ENCODE measurements around the gene DBNDD1. TPM values are rescaled to one million over a fixed set of nuclear protein-coding genes. Genes with fewer than 3 reads are reported as not detected.

DBNDD1 gene
- total RNA-seq, 1 experiment from 2014 or later = 32.4 TPM

- POLR2A ChIA-PET (ENCODE audit: unreplicated experiment) = interaction anchor here (0.6 kb wide), 2 partner anchors 29 to 51 kb away, joined by 5 to 22 read pairs; no protein-coding TSS in a partner anchor
- Histone ChIP-seq H3K4me3 (peak overlapping the region; percentile 98), H2AFZ (peak overlapping the region; percentile 94), H3K79me2 (ENCODE audit: low read depth) (peaks cover 65% of the 10 kb centered on the region), H3K4me1 (replicated peaks; ENCODE audit: insufficient read depth) (peaks cover 22% of the 10 kb centered on the region), H3K9me3 (ENCODE audit: insufficient read depth, low read depth) (no peaks in the 10 kb centered on the region), H3K4me2 (peak overlapping the region; percentile 88), H3K27ac (peak overlapping the region; percentile 74), H3K9me2 (ENCODE audit: insufficient read depth) (no peaks in the 10 kb centered on the region), H3F3A (ENCODE audit: insufficient read depth, low read depth) (peaks cover 11% of the 10 kb centered on the region; the same call in 1 of the 2 replicates), H4K20me1 (ENCODE audit: insufficient read depth) (peaks cover 4% of the 10 kb centered on the region; the same call in 1 of the 2 replicates), H3K27me3 (ENCODE audit: insufficient read depth, low read depth) (no peaks in the 10 kb centered on the region), H3K36me3 (ENCODE audit: low read depth) (no peaks in the 10 kb centered on the region)
- peak; percentile 75 to 94 for DNase-seq
- TF ChIP-seq EZH2 (IDR thresholded peaks at IDR 0.05; ENCODE audit: low read depth) (no peak), CTCF (conservative IDR thresholded peaks at IDR 0.05) (no peak)
- BruUV-seq (replicated peaks) = no TSS peak
- CTCF ChIA-PET = interaction anchor here (0.8 kb wide), 1 partner anchor 50 kb away, joined by 3 read pairs; no protein-coding TSS in a partner anchor
- intact Hi-C loops (cut with micrococcal nuclease; ENCODE audit: unreplicated experiment) = loop anchor here (2.0 kb wide), 1 partner anchor 48 kb away; no protein-coding TSS in a partner anchor
These were observed 46.7 kb downstream of the DBNDD1 start for GRCh38 chr16:89972244-89973234.

- DNase-seq = no peak
These were observed 47.6 kb downstream of the DBNDD1 start for GRCh38 chr16:89971495-89972243.

More at GRCh38 chr16:89971495-89972243, 47.6 kb downstream of the DBNDD1 start:
- peak overlapping the region; percentile 88 for H3K4me2 ChIP-seq
- H3K27me3 ChIP-seq (ENCODE audit: insufficient read depth, low read depth) = no peaks in the 10 kb centered on the region
- TSS peak; percentile 66 for BruUV-seq (replicated peaks)
- ChIA-PET POLR2A (ENCODE audit: unreplicated experiment) (interaction anchor here (0.6 kb wide), 1 partner anchor 30 kb away, joined by 22 read pairs; no protein-coding TSS in a partner anchor), CTCF (no interaction called here)
- H3K4me3 ChIP-seq = peak overlapping the region; percentile 98
- H3K9me2 ChIP-seq (ENCODE audit: insufficient read depth) = no peaks in the 10 kb centered on the region
- peak overlapping the region; percentile 94 for H2AFZ ChIP-seq
- peaks cover 22% of the 10 kb centered on the region for H3K4me1 ChIP-seq (replicated peaks; ENCODE audit: insufficient read depth)
- peaks cover under 1% of the 10 kb centered on the region; the same call in 1 of the 2 replicates for H4K20me1 ChIP-seq (ENCODE audit: insufficient read depth)
- no peaks in the 10 kb centered on the region for H3K9me3 ChIP-seq (ENCODE audit: insufficient read depth, low read depth)
- H3F3A ChIP-seq (ENCODE audit: insufficient read depth, low read depth) = peaks cover 11% of the 10 kb centered on the region; the same call in 1 of the 2 replicates
- peaks cover 59% of the 10 kb centered on the region for H3K79me2 ChIP-seq (ENCODE audit: low read depth)
- TF ChIP-seq EZH2 (IDR thresholded peaks at IDR 0.05; ENCODE audit: low read depth) (no peak), CTCF (conservative IDR thresholded peaks at IDR 0.05) (no peak)
- H3K27ac ChIP-seq = peak overlapping the region; percentile 74; the same call in 1 of the 2 replicates
- H3K36me3 ChIP-seq (ENCODE audit: low read depth) = no peaks in the 10 kb centered on the region
- intact Hi-C loops (cut with micrococcal nuclease; ENCODE audit: unreplicated experiment) = loop anchor here (2.0 kb wide), 1 partner anchor 49 kb away; no protein-coding TSS in a partner anchor
